NCI-H2107 treated with DMSO at 0.1 percent for 48 hours (cell line): ENCODE data around the gene FABP7.
A peak's percentile ranks its signal among the peaks of the same experiment; 100 is the strongest.
"Not testable (repeated sequence)": the region's sequence is repeated elsewhere in the genome, so short reads cannot be mapped to it uniquely, and the experiment has no call there.

Experiments used
- DNase-seq: peaks from one replicate; lab custom pipeline; 2025; ENCODE audit not compliant: unreplicated experiment; lab: John Stamatoyannopoulos, UW

FABP7 gene

GRCh38 chr6:122779667-122780066 is at the start of gene FABP7:
TSS of gene FABP7 (plus strand) at chr6:122779716. CDS start at chr6:122779795, 79 bp downstream.
- no peak for DNase-seq

GRCh38 chr6:122730334-122730733 is 49.2 kb upstream of the FABP7 start:
- no peak for DNase-seq

- peak; percentile 55 for DNase-seq
Measured at GRCh38 chr6:122730775-122731386, 48.6 kb upstream of the FABP7 start.

GRCh38 chr6:122733259-122733658 is 46.3 kb upstream of the FABP7 start:
- DNase-seq: no peak

DNA sequence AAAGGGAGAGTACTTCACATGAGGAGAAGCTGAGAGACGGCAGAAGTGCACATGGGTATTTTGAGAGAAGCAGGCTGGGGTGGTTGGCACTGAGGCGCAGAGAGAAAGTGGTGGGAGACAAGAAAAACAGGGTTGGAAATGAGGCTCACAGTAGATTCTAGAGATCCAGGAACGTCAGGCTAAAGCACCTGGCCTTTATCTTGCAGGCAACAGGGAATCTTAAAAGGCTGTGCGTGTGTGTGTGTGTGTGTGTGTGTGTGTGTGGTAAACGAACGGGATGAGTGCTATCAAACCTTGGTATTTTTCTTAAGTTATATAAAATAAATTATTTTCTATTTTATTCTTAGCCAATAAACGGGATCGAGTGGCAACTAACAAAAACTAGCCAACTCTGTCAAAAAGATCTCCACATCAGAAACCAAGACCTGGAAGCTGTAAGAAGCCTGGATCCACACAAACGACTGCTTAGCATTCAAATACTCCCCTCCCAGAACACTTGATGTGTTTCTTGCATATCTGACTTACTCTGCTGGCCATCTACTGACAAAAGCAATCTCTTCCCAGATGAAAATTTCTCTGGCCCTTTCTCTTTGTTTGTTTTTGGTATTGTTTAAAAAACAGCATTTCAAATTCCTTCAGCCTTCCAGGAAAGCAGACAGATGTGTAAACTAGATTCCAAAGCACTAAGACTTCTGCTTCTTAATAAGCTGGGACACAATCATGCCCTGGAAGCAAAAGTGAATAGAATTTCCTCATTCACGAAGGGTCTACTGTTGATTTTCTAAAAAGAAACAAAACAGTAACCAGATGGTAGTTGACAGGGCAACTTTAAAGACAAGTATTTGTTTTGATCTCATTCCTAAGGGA is 44.8 kb upstream of the FABP7 start:
- DNase-seq: peak; percentile 31

- DNase-seq: peak; percentile 92
Measured at GRCh38 chr6:122735582-122735981, 43.9 kb upstream of the FABP7 start.

DNA sequence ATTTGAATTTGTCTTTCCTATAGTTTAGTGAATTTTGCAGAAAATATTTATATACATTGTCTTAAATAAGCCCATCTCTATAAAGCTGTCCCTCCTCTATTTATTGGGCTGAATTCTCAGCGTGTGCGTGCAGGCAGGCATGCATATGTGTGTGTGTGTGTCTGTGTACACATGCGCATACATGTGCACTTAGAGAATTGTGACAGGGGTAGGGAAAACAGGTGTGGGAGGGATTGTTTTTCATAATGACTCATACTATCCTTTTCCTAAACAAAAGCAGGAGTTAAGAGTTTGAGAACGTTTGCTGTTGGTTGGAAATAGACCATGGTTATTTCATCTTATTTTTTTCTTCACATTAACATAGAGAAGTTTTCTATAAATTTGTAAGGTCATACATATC is 43.4 kb upstream of the FABP7 start:
- peak; percentile 87 for DNase-seq

DNA sequence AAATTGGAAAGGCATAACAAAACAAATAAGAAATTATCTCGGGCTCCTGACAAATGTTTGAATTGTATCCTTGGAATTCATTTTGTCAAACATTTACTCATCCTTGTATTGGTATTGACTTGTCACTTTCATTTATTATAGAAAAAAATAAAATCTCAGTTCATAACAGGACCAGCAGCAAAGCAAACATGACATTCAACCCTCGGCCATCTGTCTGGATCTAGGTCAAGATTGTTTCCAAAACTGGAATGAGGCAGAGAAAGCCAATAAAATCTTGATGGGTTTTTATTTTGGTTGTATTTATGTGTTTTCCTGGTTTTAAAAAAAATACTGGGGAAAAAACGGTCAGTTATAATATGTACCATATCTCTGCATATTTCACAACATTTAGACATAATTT is 42.9 kb upstream of the FABP7 start:
- DNase-seq: no peak

GRCh38 chr6:122740091-122740490 is 39.4 kb upstream of the FABP7 start:
- DNase-seq: no peak

DNA sequence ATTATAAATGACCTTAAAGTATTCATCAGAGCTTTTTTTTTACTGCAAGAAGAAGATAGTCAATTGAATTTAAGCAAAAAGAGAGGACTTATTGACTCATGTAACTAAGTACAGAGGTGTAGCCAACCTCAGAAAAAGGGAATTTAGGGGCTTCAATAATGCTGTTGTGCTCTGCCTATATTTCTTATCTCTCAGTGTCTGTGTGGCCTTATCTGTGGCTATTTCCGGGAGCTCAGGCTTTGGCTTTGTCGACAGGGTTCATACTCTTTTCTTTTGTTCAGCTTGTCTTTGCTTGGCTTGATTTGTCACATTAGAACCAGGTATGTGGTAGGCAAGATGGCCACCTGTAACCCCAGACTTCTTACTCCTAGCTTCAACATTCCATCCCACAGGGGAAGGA is 38.6 kb upstream of the FABP7 start:
- DNase-seq: no peak

DNA sequence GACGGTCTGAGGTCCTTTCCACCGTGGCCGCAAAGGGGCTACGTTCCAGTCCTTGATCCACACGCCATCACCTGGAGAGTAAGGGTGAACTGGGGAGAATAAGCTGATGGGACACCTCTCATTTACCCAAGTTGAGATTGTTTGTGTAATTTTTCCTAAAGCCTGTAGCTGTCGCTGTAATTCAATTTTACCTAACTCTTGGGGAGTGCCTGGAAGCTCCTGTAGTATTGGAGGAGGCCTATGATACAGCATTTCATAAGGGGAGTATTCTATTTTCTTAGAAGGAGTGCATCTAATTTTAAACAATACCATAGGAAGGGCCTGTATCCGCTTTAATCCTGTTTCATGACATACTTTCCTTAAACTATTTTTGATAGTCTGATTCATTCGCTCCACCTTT is 35.3 kb upstream of the FABP7 start:
- peak; percentile 33 for DNase-seq

GRCh38 chr6:122744856-122745255 is 34.7 kb upstream of the FABP7 start:
- DNase-seq: peak; percentile 88

DNA sequence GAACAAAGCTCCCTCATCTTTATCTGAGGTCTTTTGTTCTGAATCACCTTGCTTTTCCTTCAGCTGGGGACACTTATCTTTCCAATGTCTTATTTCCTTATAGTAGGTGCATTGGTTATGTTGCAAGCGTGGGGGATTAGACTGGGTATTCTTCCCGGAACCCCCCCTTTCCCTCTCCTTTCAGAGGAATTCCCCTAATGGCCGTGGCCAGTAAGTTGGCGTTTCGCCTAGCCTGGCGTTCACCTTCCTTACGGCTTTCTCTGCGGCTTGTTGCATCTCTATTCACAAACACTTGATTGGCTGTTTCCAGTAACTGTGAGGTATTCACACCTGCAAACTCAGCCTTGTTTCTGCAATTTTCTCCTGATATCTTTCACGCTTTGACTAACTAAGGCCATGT is 32.8 kb upstream of the FABP7 start:
- no peak for DNase-seq

DNA sequence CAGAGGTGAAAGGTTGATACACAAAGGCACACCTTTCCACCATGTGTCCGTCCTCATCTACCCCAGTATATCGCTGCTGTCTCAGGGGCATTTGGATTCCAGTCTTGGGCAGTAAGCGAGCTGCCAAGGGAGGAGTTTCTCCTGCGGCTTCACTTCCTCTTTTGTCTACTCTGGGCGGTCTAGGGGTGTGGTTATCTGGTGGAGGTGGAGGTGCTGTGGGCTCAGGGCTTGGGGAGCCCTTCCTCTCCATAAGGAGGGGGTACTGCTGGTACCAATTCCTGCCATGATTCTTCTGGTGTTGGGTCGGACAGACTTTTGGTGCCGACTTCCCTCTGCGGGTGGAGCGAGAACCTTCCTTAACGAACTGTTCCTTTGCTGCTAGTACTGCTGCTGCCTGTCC is 31.9 kb upstream of the FABP7 start:
- no peak for DNase-seq

DNA sequence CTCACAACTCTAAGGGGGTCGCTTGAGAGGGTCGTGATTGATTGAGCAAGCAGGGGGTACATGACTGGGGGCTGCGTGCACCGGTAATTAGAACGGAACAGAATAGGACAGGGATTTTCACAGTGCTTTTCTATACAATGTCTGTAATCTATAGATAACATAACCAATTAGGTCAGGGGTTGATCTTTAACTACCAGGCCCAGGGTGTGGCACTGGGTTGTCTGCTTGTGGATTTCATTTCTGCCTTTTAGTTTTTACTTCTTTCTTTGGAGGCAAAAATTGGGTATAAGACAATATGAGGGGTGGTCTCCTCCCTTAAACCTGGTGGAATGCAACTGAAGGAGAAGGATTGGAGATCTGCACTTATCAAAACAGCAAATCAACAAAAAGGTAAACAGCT is 30.6 kb upstream of the FABP7 start:
- DNase-seq: not testable (repeated sequence)

- peak; percentile 52 for DNase-seq
Measured at GRCh38 chr6:122749451-122750050, 30.0 kb upstream of the FABP7 start.

GRCh38 chr6:122751326-122751725 is 28.2 kb upstream of the FABP7 start:
- no peak for DNase-seq

DNA sequence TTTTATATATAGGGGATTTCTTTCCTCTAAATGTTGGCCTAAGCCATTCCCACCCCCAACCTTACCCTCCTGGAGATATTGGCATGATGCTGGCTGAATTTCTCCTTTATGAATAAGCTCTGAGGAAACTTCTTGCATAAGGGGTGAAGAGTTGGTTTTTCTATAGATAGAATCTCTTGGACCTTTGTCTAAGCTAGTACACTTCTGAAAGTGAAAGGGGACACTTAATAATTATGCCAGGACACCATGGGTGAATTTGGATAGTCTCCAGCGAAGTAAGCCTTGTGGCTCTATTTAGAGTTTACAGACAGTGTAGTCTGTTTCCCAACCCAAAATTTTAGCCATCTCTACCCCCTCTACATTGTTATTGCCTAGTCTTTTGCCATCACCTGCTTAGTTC is 27.1 kb upstream of the FABP7 start:
- DNase-seq: no peak

DNA sequence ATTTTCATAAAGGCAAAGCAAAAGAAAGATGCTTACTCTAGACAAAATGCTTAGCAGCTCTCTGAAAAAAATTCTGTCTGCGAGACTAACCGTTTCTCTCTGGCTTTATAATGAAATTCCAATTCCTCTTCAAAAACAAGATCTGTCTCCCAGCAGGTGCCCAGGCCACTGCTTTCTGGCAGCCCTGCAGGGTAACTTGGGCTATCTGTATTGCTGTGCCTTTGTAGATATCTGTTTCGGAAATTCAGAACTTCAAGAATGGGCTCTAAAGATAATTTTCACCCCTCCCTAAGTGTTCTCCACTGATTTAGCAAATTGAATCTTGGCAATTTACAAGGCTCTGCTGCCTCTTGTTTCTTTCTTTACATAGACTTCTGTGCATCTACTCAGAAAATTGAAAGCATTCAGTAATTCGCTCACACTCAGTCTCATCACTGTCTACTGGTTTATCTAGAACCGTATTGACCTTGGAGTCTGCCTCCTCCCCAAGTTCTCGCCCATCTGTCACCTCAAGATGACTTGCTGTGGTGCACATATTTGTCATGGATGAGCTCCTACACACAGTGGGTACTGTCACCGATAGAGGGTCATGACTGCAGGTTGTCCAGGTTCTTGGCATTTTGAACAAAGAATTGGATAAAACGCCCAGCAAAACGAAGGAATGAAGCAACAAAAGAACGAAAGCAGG is 26.4 kb upstream of the FABP7 start:
- DNase-seq: peak; percentile 75

DNA sequence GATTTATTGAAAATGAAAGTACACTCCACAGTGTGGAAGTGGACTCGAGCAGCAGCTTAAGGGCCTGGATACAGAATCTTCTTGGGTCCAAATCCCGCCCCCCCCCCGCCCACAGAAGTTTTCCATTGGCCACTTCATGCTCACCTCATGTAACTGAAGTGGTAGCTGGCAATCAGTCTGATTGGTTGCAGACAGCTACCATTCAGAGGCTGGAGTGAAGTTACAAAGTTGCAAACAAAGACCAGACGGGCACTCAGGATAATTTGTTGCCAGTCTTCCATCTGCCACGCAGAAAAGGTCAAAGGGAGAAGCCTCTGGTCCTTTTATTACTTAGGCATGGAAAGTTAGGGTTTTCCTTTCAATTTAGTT is 25.8 kb upstream of the FABP7 start:
- DNase-seq: peak; percentile 81

GRCh38 chr6:122754191-122754731 is 25.3 kb upstream of the FABP7 start:
- DNase-seq: no peak
